PC-3 (cell line): Measurements from ENCODE around the gene TSPAN9. TPM values are rescaled to one million over a fixed set of nuclear protein-coding genes. Genes with fewer than 3 reads are reported as not detected.

Experiments
- ATAC-seq: fragments of 200-7000 bp; cut with Tn5 transposase; 2 replicates; pipeline ENCODE4 v1.9.1; 2020; ENCODE audit warnings: mild to moderate bottlenecking, moderate library complexity
- BruUV-seq: library from RNA; stranded (reverse); fragments of 400-500 nt; replicated peaks from 2 replicates; lab custom pipeline; 2021; lab: Mats Ljungman, UMichigan
- CTCF ChIA-PET: fragments of 300-600 bp; sonication (Branson Sonifier 250); formaldehyde crosslinking; loops from one replicate; lab custom pipeline; 2022; ENCODE audit warnings: antibody characterized with exemption; lab: Charles Lee
- POLR2A ChIA-PET: fragments of 300-600 bp; sonication (Branson Sonifier 250); formaldehyde crosslinking; loops from one replicate; lab custom pipeline; 2022; ENCODE audit warnings: antibody characterized with exemption; ENCODE audit not compliant: unreplicated experiment; lab: Charles Lee
- DNase-seq: peaks from one replicate; pipeline ENCODE4 v3.0.0-alpha.2; 2015
- H2AFZ ChIP-seq: fragments of 300-600 bp; sonication (generic); 2 replicates; pipeline ENCODE4 v1.6.0; 2016; ENCODE audit warnings: antibody characterized with exemption, low read length
- H3F3A ChIP-seq: fragments of 300-600 bp; sonication (generic); one replicate; pipeline ENCODE4 v1.6.0; 2017; ENCODE audit warnings: antibody characterized with exemption, low read length, control low read depth, mild to moderate bottlenecking; ENCODE audit not compliant: unreplicated experiment
- H3K27ac ChIP-seq: fragments of 300-600 bp; sonication (generic); 2 replicates; pipeline ENCODE4 v1.5.1; 2016; ENCODE audit warnings: mild to moderate bottlenecking, low read length
- H3K27me3 ChIP-seq: fragments of 300-600 bp; sonication (generic); 2 replicates; pipeline ENCODE4 v1.6.1; 2016; ENCODE audit warnings: low read length, mixed read lengths
- H3K36me3 ChIP-seq: fragments of 300-600 bp; sonication (generic); 2 replicates; pipeline ENCODE4 v1.6.1; 2016; ENCODE audit warnings: low read depth, mixed run types, low read length, mixed read lengths
- H3K4me1 ChIP-seq: fragments of 300-600 bp; sonication (generic); 2 replicates; pipeline ENCODE4 v1.5.1; 2016; ENCODE audit warnings: low read length; ENCODE audit not compliant: insufficient read depth
- H3K4me2 ChIP-seq: fragments of 300-600 bp; sonication (generic); 2 replicates; pipeline ENCODE4 v1.6.0; 2016; ENCODE audit warnings: low read length
- H3K4me3 ChIP-seq: fragments of 300-600 bp; sonication (generic); 2 replicates; pipeline ENCODE4 v1.5.1; 2016; ENCODE audit warnings: mild to moderate bottlenecking, low read length, mixed read lengths
- H3K79me2 ChIP-seq: fragments of 300-600 bp; sonication (generic); 2 replicates; pipeline ENCODE4 v1.6.1; 2017; ENCODE audit warnings: low read length, mixed read lengths
- H3K9ac ChIP-seq: fragments of 300-600 bp; sonication (generic); 2 replicates; pipeline ENCODE4 v1.6.0; 2016; ENCODE audit warnings: mild to moderate bottlenecking, low read length
- H3K9me2 ChIP-seq: fragments of 300-600 bp; sonication (generic); replicated peaks from 2 replicates; pipeline ENCODE4 v1.6.1; 2016; ENCODE audit warnings: mixed run types, low read length, mixed read lengths
- H3K9me3 ChIP-seq: fragments of 300-600 bp; sonication (generic); 2 replicates; pipeline ENCODE4 v1.6.1; 2016; ENCODE audit warnings: low read length, mixed read lengths
- H4K20me1 ChIP-seq: fragments of 300-600 bp; sonication (generic); 2 replicates; pipeline ENCODE4 v1.6.1; 2016; ENCODE audit warnings: low read length, mixed read lengths
- EZH2 ChIP-seq: fragments of 300-600 bp; sonication (generic); IDR thresholded peaks from one replicate; pipeline ENCODE4 v1.6.1; 2017; ENCODE audit warnings: antibody characterized with exemption, mild to moderate bottlenecking, low read length; ENCODE audit not compliant: unreplicated experiment
- EZH2phosphoT487 ChIP-seq: fragments of 300-600 bp; sonication (generic); IDR thresholded peaks from 2 replicates; pipeline ENCODE4 v1.6.1; 2018; ENCODE audit warnings: mild to moderate bottlenecking, antibody characterized with exemption, low read length, borderline replicate concordance
- intact Hi-C: fragments of 100-400 bp; cut with micrococcal nuclease; formaldehyde crosslinking; loops from 2 replicates; pipeline ENCODE4 v1.9.0; 2023
- total RNA-seq: library from RNA; depleted of rRNA; stranded (reverse); fragments of >200 nt; gene quantifications from 2 replicates; pipeline ENCODE4 v1.2.3, GENCODE V29; 2014
- TF ChIP-seq, protein P1 (sequence below): fragments of 300-600 bp; sonication (generic); conservative IDR thresholded peaks from 2 replicates; pipeline ENCODE4 v1.5.1; 2017; ENCODE audit warnings: antibody characterized with exemption, low read depth, mild to moderate bottlenecking, low read length

The TSPAN9 gene
- total RNA-seq, 1 experiment from 2014 or later, result 6.2 TPM

GRCh38 chr12:3157581-3158323, 80.6 kb downstream of the TSPAN9 start:
- no peaks in the 10 kb centered on the region for H3K9me3 ChIP-seq
- ATAC-seq (no peak), DNase-seq (no peak)
- H3K79me2 ChIP-seq, result no peaks in the 10 kb centered on the region
- intact Hi-C loops, result no loop called here
- TF ChIP-seq, protein P1, sequence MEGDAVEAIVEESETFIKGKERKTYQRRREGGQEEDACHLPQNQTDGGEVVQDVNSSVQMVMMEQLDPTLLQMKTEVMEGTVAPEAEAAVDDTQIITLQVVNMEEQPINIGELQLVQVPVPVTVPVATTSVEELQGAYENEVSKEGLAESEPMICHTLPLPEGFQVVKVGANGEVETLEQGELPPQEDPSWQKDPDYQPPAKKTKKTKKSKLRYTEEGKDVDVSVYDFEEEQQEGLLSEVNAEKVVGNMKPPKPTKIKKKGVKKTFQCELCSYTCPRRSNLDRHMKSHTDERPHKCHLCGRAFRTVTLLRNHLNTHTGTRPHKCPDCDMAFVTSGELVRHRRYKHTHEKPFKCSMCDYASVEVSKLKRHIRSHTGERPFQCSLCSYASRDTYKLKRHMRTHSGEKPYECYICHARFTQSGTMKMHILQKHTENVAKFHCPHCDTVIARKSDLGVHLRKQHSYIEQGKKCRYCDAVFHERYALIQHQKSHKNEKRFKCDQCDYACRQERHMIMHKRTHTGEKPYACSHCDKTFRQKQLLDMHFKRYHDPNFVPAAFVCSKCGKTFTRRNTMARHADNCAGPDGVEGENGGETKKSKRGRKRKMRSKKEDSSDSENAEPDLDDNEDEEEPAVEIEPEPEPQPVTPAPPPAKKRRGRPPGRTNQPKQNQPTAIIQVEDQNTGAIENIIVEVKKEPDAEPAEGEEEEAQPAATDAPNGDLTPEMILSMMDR, result no peak
- no peak for TF ChIP-seq EZH2
- no peak for TF ChIP-seq EZH2phosphoT487
- CTCF ChIA-PET, result no interaction called here
- BruUV-seq, result no TSS peak
- H3K27ac ChIP-seq, result no peak overlapping the region
- no peaks in the 10 kb centered on the region for H3F3A ChIP-seq
- H3K4me3 ChIP-seq, result no peak overlapping the region
- no peak overlapping the region for H3K4me2 ChIP-seq
- no peaks in the 10 kb centered on the region for H3K27me3 ChIP-seq
- H4K20me1 ChIP-seq, result no peaks in the 10 kb centered on the region
- H3K9ac ChIP-seq, result no peak overlapping the region
- POLR2A ChIA-PET, result no interaction called here
- no peaks in the 10 kb centered on the region for H3K9me2 ChIP-seq
- H3K36me3 ChIP-seq, result no peaks in the 10 kb centered on the region
- H2AFZ ChIP-seq, result no peak overlapping the region
- no peaks in the 10 kb centered on the region for H3K4me1 ChIP-seq

DNA sequence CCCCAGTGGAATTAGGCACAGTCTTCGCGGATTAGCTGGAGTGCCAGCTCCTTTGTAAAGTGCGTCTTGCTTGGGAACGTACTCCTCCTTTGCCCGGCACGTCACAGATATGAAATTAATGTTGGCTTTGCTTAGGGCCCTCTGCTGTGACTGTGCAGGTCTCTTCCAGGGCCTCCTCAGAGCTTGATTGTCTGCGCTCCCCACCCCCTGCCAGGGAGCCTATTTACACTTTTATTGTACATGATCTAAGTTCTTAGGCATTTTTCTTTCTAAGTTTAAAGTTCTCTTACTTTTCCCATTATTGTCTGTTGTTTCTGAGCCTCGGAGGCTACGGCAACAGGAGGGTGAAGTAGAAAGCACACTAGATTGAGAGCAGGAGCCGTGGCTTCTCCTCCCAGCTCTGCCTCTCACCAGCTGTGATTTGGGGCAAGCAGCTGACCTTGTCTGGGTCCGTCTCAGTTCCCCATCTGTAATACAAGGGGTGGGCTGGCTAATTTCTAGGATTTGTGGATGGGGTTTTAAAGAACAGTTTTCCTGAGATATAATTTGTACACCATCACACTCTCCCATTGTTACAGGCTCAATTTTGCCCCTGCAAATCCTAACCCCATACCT, 81.8 kb downstream of the TSPAN9 start:
- no TSS peak for BruUV-seq
- no peak for ATAC-seq

More for the DNA sequence above, 81.8 kb downstream of the TSPAN9 start:
- no peaks in the 10 kb centered on the region for H3F3A ChIP-seq
- TF ChIP-seq EZH2phosphoT487, result no peak
- TF ChIP-seq, protein P1, result no peak
- no peak for TF ChIP-seq EZH2
- H3K4me2 ChIP-seq, result no peak overlapping the region
- H2AFZ ChIP-seq, result no peak overlapping the region
- H3K9ac ChIP-seq, result no peak overlapping the region
- DNase-seq, result no peak
- no peak overlapping the region for H3K27ac ChIP-seq
- no peaks in the 10 kb centered on the region for H4K20me1 ChIP-seq
- H3K9me2 ChIP-seq, result no peaks in the 10 kb centered on the region
- H3K36me3 ChIP-seq, result no peaks in the 10 kb centered on the region
- no peaks in the 10 kb centered on the region for H3K4me1 ChIP-seq
- H3K79me2 ChIP-seq, result no peaks in the 10 kb centered on the region
- no peaks in the 10 kb centered on the region for H3K9me3 ChIP-seq
- ChIA-PET CTCF (no interaction called here), POLR2A (no interaction called here)
- H3K27me3 ChIP-seq, result no peaks in the 10 kb centered on the region
- intact Hi-C loops, result no loop called here
- H3K4me3 ChIP-seq, result no peak overlapping the region
